GM23248 (cell line): Measurements from ENCODE around the gene COL6A1.

ENCODE experiments used
- EZH2 ChIP-seq: fragments of 200-600 bp; sonication (generic); IDR thresholded peaks from 2 replicates; pipeline ENCODE4 v1.6.1; 2018; ENCODE audit warnings: antibody characterized with exemption, mild to moderate bottlenecking; ENCODE audit not compliant: insufficient read depth, poor library complexity, severe bottlenecking
- EZH2phosphoT487 ChIP-seq: fragments of 200-600 bp; sonication (generic); IDR thresholded peaks from 2 replicates; pipeline ENCODE4 v1.6.1; 2018; ENCODE audit warnings: antibody characterized with exemption, moderate library complexity, mild to moderate bottlenecking, low read depth; ENCODE audit not compliant: insufficient read depth

- TF ChIP-seq EZH2 (no peak), EZH2phosphoT487 (no peak)
Measured at GRCh38 chr21:45969921-45970673, 11.5 kb upstream of the COL6A1 start.
